NT2/D1 (cell line): ENCODE results near the gene HCN2.

Source experiments
- SUZ12 ChIP-seq: IDR thresholded peaks from 2 replicates; pipeline ENCODE4 v1.6.1; 2011; ENCODE audit not compliant: insufficient read length, insufficient read depth; ENCODE audit errors: extremely low read depth
- YY1 ChIP-seq: IDR thresholded peaks from 2 replicates; pipeline ENCODE4 v1.6.1; 2011; ENCODE audit not compliant: insufficient read length, insufficient read depth

DNA sequence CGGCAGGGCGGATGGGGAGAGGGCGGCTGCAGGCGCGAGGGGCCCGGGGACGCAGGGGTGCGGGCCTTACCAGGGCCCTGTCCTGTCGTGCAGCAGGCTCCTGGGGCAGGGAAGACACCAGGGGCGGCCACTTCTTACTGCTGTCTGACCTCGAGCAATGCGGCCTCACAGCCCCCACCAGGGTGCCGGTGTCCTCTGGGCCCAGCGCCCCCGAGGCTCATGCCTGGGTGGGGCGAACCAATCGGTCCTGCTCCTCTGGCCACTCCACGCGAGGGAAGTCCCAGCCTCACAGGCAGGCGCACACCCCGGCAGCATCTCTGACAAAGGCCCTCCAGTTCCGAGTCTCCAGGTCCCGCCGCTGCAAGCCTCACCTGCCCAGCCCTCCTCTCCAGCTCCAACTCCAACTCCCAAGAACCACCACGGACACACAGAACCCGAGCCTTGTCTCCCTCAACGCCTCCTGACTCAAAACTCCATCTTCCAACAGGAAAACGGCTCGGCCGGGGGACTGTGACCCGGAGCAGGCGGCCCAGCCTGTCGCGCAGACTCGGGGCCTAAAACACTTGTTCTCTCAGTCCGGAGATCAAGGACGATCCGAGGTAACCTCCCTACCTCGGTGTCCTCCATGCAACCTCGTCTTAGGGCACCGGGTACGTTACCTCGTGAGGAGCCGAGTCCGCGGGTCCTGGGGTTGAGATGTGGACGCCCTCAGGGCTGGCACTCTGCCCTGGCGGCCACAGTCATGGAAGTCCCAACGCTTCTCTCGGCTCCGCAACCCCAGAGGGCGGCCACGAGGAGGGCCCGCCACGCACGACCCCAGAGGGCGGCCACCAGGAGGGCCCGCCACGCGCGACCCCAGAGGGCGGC is 56.5 kb downstream of the HCN2 start:
- TF ChIP-seq SUZ12 (no peak), YY1 (no peak)
